GM18861 (cell line): Measurements from ENCODE around the gene VWA3B.
"Not testable (repeated sequence)": the region's sequence is repeated elsewhere in the genome, so short reads cannot be mapped to it uniquely, and the experiment has no call there.

Experiments used
- ATAC-seq: cut with Tn5 transposase; IDR thresholded peaks from one replicate; pipeline ENCODE4 v1.9.1; 2021; ENCODE audit not compliant: unreplicated experiment

VWA3B gene

GRCh38 chr2:98240786-98241398 is 153.9 kb downstream of the VWA3B start:
- ATAC-seq, result no peak

- no peak for ATAC-seq
Observed at GRCh38 chr2:98241592-98241991, 154.6 kb downstream of the VWA3B start.

DNA sequence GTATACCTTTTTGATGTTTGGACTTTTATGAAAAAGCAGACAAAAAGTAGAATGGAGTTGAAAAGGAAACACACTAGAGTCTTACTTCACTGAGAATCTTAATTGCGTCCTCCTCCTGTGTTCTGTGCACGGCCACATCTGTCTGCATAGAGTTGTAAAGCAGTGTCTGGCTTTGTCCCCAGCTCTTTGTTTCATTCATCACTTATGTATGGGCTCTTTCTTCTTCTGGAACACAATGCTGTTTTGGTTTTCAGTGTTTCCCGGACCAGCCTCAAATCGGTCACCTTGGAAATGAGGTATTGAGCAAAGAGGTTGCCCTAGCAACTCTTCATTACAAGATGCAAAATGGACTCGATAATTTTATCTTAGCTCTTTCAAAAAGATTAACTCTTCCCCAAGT is 155.0 kb downstream of the VWA3B start:
- ATAC-seq, result no peak

GRCh38 chr2:98245491-98245890 is 158.5 kb downstream of the VWA3B start:
- ATAC-seq, result no peak

GRCh38 chr2:98247383-98247782 is 160.4 kb downstream of the VWA3B start:
- ATAC-seq, result no peak

- ATAC-seq, result no peak
Observed at GRCh38 chr2:98252038-98252773, 165.2 kb downstream of the VWA3B start.

GRCh38 chr2:98253461-98254070 is 166.6 kb downstream of the VWA3B start:
- no peak for ATAC-seq

GRCh38 chr2:98254504-98255059 is 167.6 kb downstream of the VWA3B start:
- no peak for ATAC-seq

GRCh38 chr2:98258906-98259305 is 171.9 kb downstream of the VWA3B start:
- no peak for ATAC-seq

DNA sequence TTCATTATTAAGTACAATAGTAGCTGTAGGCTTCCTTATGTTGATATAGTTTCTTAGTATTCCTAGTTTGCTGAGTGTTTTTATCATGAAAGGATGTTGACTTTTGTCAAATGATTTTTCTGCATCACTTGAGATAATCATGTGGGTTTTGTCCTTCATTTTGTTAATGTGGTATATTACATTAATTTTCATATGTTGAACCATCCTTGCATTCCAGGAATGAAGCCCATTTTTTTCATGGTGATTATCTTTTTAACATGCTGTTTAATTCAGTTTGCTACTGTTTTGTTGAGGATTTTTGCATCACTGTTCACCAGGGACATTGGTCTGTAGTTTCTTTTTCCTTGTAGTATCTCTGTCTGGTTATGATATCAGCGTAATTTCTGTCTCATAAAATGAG is 176.4 kb downstream of the VWA3B start:
- ATAC-seq, result no peak

DNA sequence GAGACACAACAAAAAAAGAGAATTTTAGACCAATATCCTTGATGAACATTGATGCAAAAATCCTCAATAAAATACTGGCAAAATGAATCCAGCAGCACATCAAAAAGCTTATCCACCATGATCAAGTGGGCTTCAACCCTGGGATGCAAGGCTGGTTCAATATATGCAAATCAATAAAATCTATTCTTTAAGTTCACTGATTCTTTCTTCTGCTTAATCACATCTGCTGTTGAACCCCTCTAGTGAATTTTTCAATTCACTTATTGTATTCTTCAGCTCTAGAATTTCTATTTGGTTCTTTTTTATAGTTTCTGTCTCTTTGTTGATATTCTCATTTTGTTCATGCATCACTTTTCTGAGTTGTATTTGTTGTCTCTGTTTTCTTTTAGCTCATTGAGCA is 181.3 kb downstream of the VWA3B start:
- not testable (repeated sequence) for ATAC-seq

DNA sequence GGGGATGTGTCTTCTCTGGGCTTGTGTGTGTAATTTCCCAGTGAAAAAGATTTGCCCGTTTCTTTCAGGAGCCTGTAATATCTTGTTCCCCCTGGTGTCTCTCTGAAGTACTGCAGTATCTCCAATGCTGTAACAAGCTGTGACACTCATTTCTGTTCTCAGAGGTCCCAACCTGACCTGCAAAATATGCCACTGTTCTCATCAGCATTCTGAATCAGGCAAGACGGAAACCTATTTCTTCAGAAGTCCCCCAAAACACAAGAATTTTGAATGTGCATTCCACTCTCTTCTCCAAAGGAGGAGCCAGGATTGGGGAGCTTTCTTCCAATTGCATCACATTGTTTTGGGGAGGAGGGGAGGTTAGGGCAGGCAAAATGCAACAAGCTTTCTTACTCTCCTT is 182.3 kb downstream of the VWA3B start:
- ATAC-seq, result no peak

DNA sequence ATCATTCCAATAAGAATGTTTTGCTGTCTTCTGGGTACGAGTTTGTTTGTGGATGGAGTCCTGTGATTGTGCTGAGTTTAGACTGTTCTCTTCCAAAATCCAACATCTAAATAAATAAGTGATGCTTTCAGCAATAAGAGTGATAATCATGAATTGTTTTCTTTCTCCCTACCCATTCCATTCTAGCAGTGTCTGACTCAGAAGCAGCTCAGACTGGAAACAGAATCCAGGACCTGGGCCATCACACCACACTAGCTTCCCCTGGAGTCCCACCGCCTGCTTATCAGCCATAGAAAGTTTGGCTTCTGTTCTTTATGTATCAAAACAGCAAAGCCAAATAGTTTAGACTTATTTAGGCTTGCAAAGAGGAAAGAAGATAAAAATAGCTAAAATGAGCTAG is 182.9 kb downstream of the VWA3B start:
- ATAC-seq, result no peak

DNA sequence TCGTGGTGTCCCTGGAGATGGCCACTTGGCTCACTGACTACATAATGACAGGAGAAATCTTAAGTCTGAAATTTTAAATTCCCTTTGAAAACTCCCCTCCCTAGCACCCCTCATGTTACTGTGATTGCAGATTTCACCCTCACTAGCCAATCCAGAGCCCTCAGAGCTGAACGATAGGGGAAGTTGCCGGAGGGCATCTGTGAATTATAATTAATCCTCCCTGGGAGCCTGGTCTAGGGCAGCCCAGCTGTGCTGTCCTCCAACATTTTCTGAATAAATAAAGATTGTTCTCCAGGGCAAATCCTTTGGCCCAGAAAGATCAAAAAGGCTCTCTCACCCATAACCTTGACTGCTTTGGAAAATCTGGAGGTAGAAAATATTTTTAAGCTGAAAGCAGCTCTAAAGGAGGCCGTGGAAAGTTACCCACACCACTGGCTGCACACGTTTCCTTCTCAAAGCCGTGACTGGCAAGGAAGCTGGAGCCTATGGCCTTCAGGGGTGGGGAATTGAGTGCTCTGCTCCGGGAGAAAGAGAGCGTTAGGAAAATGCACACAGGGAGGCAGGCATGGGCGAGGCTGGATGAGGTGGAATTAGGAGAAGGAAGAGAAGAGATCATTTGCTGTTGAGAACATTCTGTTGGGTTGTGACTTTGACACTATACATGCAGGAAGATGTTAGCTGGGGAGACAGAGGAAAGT is 190.3 kb downstream of the VWA3B start:
- no peak for ATAC-seq

DNA sequence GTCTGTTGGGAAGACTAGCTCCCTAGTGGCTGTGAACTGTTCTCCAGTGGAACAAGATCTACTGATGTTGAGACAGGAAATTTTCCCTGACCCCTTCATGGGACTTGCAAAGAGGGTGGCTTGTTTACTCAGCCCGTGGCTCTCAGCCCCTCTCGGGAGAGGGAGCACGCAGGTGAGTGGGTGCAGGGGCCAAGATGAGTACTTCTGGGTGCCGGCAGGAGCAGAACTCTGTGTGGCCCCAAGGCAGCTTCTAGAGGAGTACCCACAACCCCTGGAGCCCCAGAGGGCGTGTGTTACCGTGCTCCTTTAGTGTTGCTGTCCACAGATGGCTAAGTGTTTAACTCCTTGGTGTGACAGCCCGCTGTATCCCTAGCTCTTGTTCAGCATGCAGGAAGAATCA is 191.1 kb downstream of the VWA3B start:
- no peak for ATAC-seq

GRCh38 chr2:98280376-98281102 is 193.6 kb downstream of the VWA3B start:
- no peak for ATAC-seq

- no peak for ATAC-seq
Observed at GRCh38 chr2:98281607-98282006, 194.6 kb downstream of the VWA3B start.

DNA sequence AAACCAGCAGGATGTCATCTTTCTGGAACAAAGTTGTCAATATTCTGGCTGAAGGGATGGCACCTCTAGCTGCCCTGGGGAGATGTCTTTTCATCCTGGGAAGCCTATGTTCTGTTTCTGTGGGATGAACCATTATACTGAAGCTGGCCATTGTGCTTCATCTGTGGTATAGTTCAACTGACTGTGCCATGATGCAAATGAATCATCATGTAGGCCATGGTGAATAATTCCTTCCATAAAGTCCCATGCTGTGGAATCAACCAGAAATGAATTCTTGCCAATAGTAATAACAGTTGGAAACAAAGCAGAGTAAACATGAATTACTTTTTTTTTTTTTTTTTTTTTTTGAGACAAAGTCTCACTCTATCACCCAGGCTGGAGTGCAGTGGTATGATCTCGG is 195.1 kb downstream of the VWA3B start:
- ATAC-seq, result no peak

DNA sequence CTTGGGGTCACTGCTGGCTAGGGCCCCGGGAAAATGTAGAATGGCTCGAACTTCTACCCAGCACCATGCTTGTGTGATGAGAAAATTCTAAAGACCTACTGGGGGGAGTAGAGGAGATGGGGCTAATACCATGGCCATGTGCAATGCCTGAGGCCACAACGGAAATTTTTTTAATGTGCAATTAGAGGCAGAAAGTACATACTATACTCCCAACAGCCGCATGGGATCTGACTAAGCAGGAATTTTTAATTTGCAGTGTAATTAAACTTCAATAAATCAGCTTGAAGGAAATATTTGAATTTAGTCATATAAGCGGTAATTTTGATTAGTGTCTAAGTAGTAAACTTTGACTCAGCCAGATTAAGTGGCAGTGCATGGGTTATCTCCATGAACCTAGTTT is 206.1 kb downstream of the VWA3B start:
- ATAC-seq, result no peak

DNA sequence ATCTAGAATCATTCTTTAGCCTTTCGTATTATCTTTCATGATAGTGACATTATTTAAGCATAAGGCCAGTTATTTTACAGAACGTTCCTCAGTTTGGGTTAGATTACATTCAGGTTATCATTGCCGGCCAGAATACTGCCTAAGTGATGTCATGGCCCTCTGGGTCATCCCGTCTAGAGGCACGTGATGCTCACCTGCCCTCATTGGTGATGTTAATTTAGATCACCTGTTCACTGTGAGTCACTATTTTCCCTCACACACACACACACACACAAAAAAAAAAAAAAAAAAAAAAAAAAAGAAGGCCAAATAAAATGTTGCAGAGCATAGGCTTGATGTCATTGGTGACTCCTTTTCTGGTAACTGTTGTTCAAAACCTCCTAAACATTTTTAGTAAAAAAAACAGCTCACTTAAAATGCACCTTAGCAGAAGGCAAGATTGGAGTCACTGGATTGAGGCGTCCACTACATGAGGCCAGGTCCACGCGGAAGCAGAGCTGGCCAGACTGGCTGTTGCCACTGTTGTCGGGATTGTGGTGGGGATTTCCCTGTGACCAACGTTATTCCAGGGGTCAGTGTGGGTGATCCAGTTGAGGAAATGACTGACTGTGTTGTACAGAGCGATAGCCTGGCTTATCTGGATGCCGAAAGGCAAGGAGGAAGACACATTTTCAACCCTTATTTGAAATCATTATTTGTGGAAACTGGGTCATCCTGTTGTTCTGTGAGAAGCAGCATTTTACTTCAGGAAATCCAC is 207.1 kb downstream of the VWA3B start:
- no peak for ATAC-seq
